ENCODE data around the gene VPS13D. TPM values are rescaled to one million over a fixed set of nuclear protein-coding genes. Genes with fewer than 3 reads are reported as not detected.

VPS13D gene
- total RNA-seq, 1 donor from 2014 or later, result 88.9 TPM

DNA sequence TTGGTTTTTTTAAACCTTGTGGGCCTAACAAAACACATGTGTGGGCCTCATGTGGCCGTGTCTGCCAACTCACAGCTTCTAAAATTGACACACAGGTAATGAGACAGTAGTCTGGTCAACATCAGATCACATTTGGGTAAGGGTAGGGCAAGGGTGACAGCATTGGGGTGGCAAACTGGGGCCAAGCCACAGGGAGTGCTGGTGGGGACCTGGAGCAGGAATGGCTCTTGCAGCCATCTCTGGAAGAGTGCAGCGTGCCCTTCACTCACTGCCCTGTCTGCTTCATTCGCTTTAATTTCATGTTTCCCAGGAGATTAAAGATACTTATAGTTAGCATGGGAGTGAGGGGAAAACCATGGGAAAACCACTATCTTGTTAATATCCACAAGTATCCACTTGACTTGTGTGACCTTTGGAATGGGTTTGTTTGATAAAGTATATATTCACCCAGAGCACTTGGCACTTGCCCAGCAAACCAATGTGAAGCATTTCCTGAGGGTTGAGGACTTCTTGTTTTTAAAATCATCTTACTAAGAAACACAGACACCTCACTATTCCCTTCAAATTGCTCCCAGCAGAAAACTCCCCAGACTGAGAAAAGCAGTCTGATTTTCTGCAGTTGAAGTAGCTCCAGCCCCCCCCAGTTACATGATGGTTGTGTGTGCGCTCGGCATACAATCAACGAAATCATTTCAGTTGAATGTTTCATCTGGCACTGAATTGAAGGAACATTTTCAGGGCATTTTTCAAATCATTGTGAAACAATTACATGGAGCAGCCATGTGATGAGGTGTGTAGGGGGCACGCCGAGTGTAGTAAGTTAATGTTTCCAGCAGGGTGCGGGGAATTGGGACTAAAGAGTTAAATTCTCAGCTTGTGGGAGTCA, 175.7 kb downstream of the VPS13D start:
- Histone ChIP-seq H3K9me3 (no peaks in the 10 kb centered on the region), H3K4me3 (no peak overlapping the region), H3K27ac (peak overlapping the region; percentile 65), H3K27me3 (no peaks in the 10 kb centered on the region), H3K4me1 (peaks cover 47% of the 10 kb centered on the region), H3K36me3 (peaks cover 0 to 35% of the 10 kb centered on the region in 2 donors)
- intact Hi-C loops (cut with DNase I), result loop anchor here (5.0 kb wide), 1 partner anchor 212 kb away; the partner anchor contains the start of gene DHRS3
- no peak for TF ChIP-seq POLR2A (IDR thresholded peaks at IDR 0.05)
- no peak for TF ChIP-seq POLR2AphosphoS5 (IDR thresholded peaks at IDR 0.05; ENCODE audit: insufficient read depth in 1 of 2, low read depth in 1 of 2)
- peak in 1 of 3 experiments; percentile 21 for TF ChIP-seq CTCF (IDR thresholded peaks at IDR 0.05)
- no peak for DNase-seq (ENCODE audit: extremely low spot score in 2 of 2)

GRCh38 chr1:12406211-12407021, 176.6 kb downstream of the VPS13D start:
- H3K4me1 ChIP-seq, result peaks cover 47% of the 10 kb centered on the region
- intact Hi-C loops (cut with DNase I), result loop anchor here (5.0 kb wide), 1 partner anchor 211 kb away; the partner anchor contains the start of gene DHRS3
- no peak for DNase-seq (ENCODE audit: extremely low spot score in 2 of 2)

GRCh38 chr1:12407050-12407961, 177.5 kb downstream of the VPS13D start:
- Histone ChIP-seq H3K36me3 (peaks cover 0 to 27% of the 10 kb centered on the region in 2 donors), H3K27me3 (no peaks in the 10 kb centered on the region), H3K4me1 (peaks cover 47% of the 10 kb centered on the region), H3K27ac (peak overlapping the region; percentile 65), H3K4me3 (no peak overlapping the region), H3K9me3 (no peaks in the 10 kb centered on the region)
- DNase-seq (ENCODE audit: extremely low spot score in 2 of 2), result no peak
- TF ChIP-seq CTCF (IDR thresholded peaks at IDR 0.05) (peak in 1 of 3 experiments; percentile 14), POLR2AphosphoS5 (IDR thresholded peaks at IDR 0.05; ENCODE audit: insufficient read depth in 1 of 2, low read depth in 1 of 2) (peak in 1 of 2 donors; percentile 70), POLR2A (IDR thresholded peaks at IDR 0.05) (no peak)
- intact Hi-C loops (cut with DNase I), result loop anchor here (5.0 kb wide), 1 partner anchor 210 kb away; the partner anchor contains the start of gene DHRS3

More at GRCh38 chr1:12406211-12407021, 176.6 kb downstream of the VPS13D start:
- Histone ChIP-seq H3K27ac (peak overlapping the region; percentile 65), H3K27me3 (no peaks in the 10 kb centered on the region), H3K36me3 (peaks cover 0 to 27% of the 10 kb centered on the region in 2 donors), H3K4me3 (no peak overlapping the region), H3K9me3 (no peaks in the 10 kb centered on the region)
- TF ChIP-seq POLR2AphosphoS5 (IDR thresholded peaks at IDR 0.05; ENCODE audit: insufficient read depth in 1 of 2, low read depth in 1 of 2) (peak in 1 of 2 donors; percentile 9), CTCF (IDR thresholded peaks at IDR 0.05) (no peak)

- peak overlapping the region; percentile 65 for H3K27ac ChIP-seq
- H3K4me3 ChIP-seq, result no peak overlapping the region
- intact Hi-C loops (cut with DNase I), result loop anchor here (5.0 kb wide), 1 partner anchor 209 kb away; the partner anchor contains the start of gene DHRS3
- peaks cover 47% of the 10 kb centered on the region for H3K4me1 ChIP-seq
- TF ChIP-seq CTCF (IDR thresholded peaks at IDR 0.05), result no peak
- TF ChIP-seq POLR2A (IDR thresholded peaks at IDR 0.05), result no peak
- no peak for TF ChIP-seq POLR2AphosphoS5 (IDR thresholded peaks at IDR 0.05; ENCODE audit: insufficient read depth in 1 of 2, low read depth in 1 of 2)
- no peaks in the 10 kb centered on the region for H3K9me3 ChIP-seq
- H3K36me3 ChIP-seq, result peaks cover 0 to 23% of the 10 kb centered on the region in 2 donors
- no peaks in the 10 kb centered on the region for H3K27me3 ChIP-seq
- DNase-seq (ENCODE audit: extremely low spot score in 2 of 2), result no peak
These were observed 178.2 kb downstream of the VPS13D start for GRCh38 chr1:12407962-12408454.

Measured in vagina (tissue), 2 donors.